GM21381 (cell line): ENCODE measurements around the gene GSG1L2.

Experiments
- ATAC-seq: cut with Tn5 transposase; IDR thresholded peaks from one replicate; pipeline ENCODE4 v1.9.1; 2021; ENCODE audit warnings: mild to moderate bottlenecking, moderate library complexity; ENCODE audit not compliant: unreplicated experiment

Gene GSG1L2

GRCh38 chr17:9821921-9822320, at the start of gene GSG1L2:
Gene GSG1L2, minus strand, starts transcription at chr17:9822079. Its CDS starts 8 bp downstream, at chr17:9822071.
- no peak for ATAC-seq

DNA sequence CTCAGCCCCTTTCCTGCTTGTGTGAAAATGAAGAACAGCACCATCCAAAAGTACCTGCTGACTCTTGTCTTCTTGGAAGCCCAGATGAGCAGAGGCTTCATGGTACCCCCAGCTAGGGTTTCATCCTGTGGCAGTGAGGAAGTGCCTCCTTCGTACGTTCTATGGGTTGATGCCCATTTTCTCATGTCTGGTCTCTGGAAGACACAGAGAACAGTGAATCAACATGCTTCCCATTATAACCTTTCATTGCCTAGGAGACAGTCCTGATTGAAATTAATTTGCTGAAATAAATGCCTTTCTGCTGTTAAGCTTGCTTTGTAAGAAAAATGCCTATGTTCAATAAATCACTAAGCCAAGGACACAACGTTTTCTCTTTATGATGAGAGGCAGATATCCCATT, 46.7 kb upstream of the GSG1L2 start:
- no peak for ATAC-seq

- no peak for ATAC-seq
These were observed 43.7 kb upstream of the GSG1L2 start for GRCh38 chr17:9865586-9865985.

- ATAC-seq = no peak
These were observed 41.1 kb upstream of the GSG1L2 start for GRCh38 chr17:9862949-9863348.

- no peak for ATAC-seq
These were observed 40.3 kb upstream of the GSG1L2 start for GRCh38 chr17:9862220-9862619.

- no peak for ATAC-seq
These were observed 39.0 kb upstream of the GSG1L2 start for GRCh38 chr17:9860851-9861250.

DNA sequence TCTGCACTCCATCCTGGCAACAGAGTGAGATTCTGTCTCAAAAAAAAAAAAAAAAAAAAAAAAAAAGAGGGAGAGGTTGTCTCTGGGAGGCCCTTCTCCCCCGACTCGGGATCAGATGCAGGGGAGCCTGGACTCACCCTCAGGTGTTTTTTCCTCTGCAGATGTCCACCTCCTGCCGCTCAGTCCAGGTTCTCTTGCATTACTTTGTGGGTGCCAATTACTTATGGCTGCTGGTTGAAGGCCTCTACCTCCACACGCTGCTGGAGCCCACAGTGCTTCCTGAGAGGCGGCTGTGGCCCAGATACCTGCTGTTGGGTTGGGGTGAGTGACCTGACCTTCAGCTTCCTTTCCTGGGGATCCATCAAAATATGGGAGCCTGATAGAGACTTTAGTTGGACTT, 37.9 kb upstream of the GSG1L2 start:
- ATAC-seq = no peak

GRCh38 chr17:9855036-9855435, 33.2 kb upstream of the GSG1L2 start:
- ATAC-seq = no peak

DNA sequence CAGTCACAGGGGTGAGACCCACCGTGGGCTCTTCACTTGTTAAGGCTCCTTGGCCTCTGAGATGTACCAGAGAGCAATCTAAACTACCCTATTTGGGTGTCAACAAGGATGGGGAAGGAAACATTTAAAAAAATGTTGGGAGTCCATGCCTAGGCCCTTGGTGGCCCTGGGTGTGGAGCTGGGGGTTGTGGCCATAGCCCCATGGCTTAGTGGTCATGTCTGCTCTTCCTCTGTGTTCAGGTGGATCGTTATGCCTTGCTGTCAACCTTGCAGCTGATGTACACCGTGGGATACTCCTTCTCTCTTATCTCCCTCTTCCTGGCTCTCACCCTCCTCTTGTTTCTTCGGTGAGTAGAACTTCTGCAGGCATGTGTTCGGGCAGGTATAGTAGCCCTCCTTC, 32.4 kb upstream of the GSG1L2 start:
- no peak for ATAC-seq

- no peak for ATAC-seq
These were observed 28.3 kb upstream of the GSG1L2 start for GRCh38 chr17:9850151-9850550.

DNA sequence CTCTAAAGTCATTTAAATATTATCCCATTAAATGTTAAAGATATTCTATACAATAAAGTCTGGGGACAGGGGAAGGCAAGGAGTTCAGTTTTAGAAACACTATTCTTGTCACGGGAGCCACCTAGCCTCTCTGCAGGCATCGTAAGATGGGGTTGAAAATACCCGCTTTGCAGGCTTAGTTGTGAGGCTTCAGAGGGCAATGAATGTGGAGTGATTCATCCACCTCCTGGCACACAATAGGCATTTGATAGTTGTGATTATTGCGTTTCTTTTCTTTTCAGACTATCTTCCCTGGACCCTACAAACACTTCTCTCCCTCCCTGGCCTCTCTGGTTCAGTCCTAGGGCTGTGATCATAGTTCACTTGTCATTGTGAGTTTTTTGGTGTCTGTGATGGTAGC, 23.4 kb upstream of the GSG1L2 start:
- ATAC-seq = no peak

GRCh38 chr17:9844153-9844552, 22.3 kb upstream of the GSG1L2 start:
- no peak for ATAC-seq

- ATAC-seq = no peak
These were observed 21.5 kb upstream of the GSG1L2 start for GRCh38 chr17:9843152-9844010.

DNA sequence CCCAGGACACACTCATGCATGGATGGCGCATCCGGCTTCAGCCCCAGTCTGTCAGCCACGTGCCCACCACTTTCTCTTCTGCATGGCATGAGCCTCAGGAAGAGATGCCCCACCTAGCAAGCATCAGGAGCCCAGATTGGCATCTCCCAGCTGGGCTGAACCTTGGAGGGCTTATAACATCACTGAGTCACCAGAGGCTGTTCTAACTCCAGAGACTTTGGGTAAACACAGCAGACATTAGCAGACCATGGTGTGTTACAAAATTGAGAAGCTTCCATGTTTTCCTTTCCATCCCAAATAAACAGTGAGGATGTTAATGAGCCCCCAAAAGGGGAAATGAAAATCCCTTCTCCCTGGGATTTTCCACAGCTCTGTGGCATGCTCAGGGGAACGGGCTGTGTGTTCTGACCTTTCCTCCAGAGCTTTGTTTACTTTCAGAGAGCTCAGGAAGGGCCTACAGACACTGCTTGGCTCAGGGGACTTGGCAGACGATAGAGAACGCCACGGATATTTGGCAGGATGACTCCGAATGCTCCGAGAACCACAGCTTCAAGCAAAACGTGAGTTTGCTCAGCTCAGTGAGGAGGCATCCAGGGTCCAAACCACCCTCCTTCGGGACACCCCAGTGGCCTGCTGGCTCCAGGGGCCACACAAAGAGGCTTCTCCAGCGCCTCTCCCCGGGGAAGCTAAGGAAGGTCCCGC, 20.3 kb upstream of the GSG1L2 start:
- ATAC-seq = no peak

DNA sequence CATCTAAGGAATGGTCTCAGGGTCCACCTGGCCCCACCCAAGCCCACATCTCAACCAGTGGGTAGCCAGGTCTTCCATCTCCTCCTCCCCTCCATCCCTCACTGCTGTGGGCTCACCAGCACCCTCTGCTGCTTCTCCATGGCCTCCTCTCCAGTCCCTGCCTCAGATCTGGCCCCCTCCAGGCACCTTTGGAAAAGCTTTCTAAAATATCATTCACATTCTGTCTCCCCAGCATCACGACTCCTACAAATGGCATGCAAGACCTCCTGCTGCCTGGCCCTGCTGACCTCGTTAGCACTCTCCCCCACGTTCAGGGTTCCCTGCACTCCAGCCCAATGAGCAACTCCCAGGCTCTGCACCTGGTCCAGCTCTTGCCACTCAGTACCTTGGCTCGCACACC, 17.6 kb upstream of the GSG1L2 start:
- no peak for ATAC-seq

GRCh38 chr17:9837551-9838471, 15.9 kb upstream of the GSG1L2 start:
- no peak for ATAC-seq

GRCh38 chr17:9833922-9834321, 12.0 kb upstream of the GSG1L2 start:
- ATAC-seq = no peak

GRCh38 chr17:9830711-9831110, 8.8 kb upstream of the GSG1L2 start:
- no peak for ATAC-seq

DNA sequence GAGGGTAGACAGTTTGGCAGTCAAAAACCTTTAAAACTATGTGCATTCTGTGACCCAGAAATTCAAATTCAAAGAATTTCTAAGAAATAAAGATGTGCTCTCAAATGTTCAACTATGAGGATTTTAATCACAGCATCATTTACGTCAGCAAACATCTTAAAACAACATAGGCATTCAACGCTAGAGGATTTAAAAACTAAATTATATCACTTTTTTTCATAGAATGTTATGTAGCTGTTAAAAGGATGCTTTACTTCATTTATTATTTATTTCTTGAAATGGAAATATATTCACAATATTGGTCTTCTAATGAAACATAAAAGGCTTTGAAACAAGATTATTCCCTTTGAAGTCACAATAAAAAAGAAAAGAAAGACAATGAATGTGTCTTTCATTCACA, 7.5 kb upstream of the GSG1L2 start:
- no peak for ATAC-seq

GRCh38 chr17:9828296-9829295, 6.7 kb upstream of the GSG1L2 start:
- no peak for ATAC-seq
